Gastroesophageal sphincter (tissue), 4 donors: Measurements from ENCODE around the gene SINHCAF. TPM values are rescaled to one million over a fixed set of nuclear protein-coding genes. Genes with fewer than 3 reads are reported as not detected.

Experiments
- ATAC-seq: fragments of 150-250 bp; one replicate; pipeline ENCODE4 v1.9.1; 2016; ENCODE audit warnings: mild to moderate bottlenecking, moderate library complexity
- H3K27ac ChIP-seq, 4 donors: fragments of 200-600 bp; sonication (generic) in 3 of 4; 1 replicate in 3 of 4; 2 replicates in 1 of 4; pipeline ENCODE4 v1.5.1; 2016 to 2019
- H3K27me3 ChIP-seq: fragments of 200-600 bp; sonication (generic); one replicate; pipeline ENCODE4 v1.5.1; 2019
- H3K36me3 ChIP-seq, 2 donors: fragments of 200-600 bp; sonication (generic); one replicate each; pipeline ENCODE4 v1.5.1; 2019; ENCODE audit warnings: control low read depth in 1 of 2
- H3K4me1 ChIP-seq, 3 donors: fragments of 200-600 bp; sonication (generic); 1 replicate in 2 of 3; 2 replicates in 1 of 3; pipeline ENCODE4 v1.5.1; 2016 to 2019; ENCODE audit warnings: control low read depth in 2 of 3
- H3K4me3 ChIP-seq, 2 donors: fragments of 200-600 bp; sonication (generic); one replicate each; pipeline ENCODE4 v1.5.1; 2019; ENCODE audit warnings: mild to moderate bottlenecking in 1 of 2, moderate library complexity in 1 of 2
- H3K9me3 ChIP-seq, 3 donors: fragments of 200-600 bp; sonication (generic); one replicate each; pipeline ENCODE4 v1.5.1; 2017 to 2019; ENCODE audit warnings: control low read depth in 2 of 3
- CTCF ChIP-seq, 4 experiments: fragments of 200-600 bp in 2 of 4; fragments of 450-650 bp in 2 of 4; sonication (generic) in 1 of 4; IDR thresholded peaks; one replicate each; pipeline ENCODE4 v1.5.1; 2017 to 2019; ENCODE audit warnings: antibody characterized with exemption in 4 of 4, mild to moderate bottlenecking in 2 of 4, moderate library complexity in 2 of 4
- EP300 ChIP-seq: sonication (generic); formaldehyde crosslinking; IDR thresholded peaks from one replicate; pipeline ENCODE4 v1.6.1; 2017; ENCODE audit warnings: antibody characterized with exemption, mild to moderate bottlenecking
- POLR2A ChIP-seq, 2 donors: fragments of 450-650 bp; IDR thresholded peaks; one replicate each; pipeline ENCODE4 v1.6.1; 2017; ENCODE audit warnings: antibody characterized with exemption in 2 of 2, mild to moderate bottlenecking in 2 of 2, moderate library complexity in 1 of 2
- POLR2AphosphoS5 ChIP-seq: sonication (generic); formaldehyde crosslinking; IDR thresholded peaks from one replicate; pipeline ENCODE4 v1.6.1; 2017; ENCODE audit warnings: antibody characterized with exemption
- WGBS, 2 donors: methylation state at CpG; one replicate each; pipeline ENCODE4 v1.1.5; 2018; ENCODE audit warnings: low coverage in 1 of 2; 5-methylcytosine and 5-hydroxymethylcytosine counted together
- total RNA-seq, 4 donors: library from RNA; depleted of rRNA; stranded (reverse); fragments of >200 nt; gene quantifications; one replicate each; pipeline ENCODE4 v1.1.0, GENCODE V29; 2016

SINHCAF gene
- total RNA-seq, 4 donors from 2014 or later, result 21.7 to 67.8 (median 25.8) TPM

- ATAC-seq, result no peak
Observed at GRCh38 chr12:31368666-31369361, 42.9 kb upstream of the SINHCAF start.

GRCh38 chr12:31366104-31366621, 40.2 kb upstream of the SINHCAF start:
- no peak overlapping the region for H3K27ac ChIP-seq
- peaks cover 4% of the 10 kb centered on the region for H3K27me3 ChIP-seq
- WGBS, 2 donors, result 79 to 81% methylated on average over 9 to 10 of the region's 11 CpGs
- TF ChIP-seq POLR2AphosphoS5 (no peak), CTCF (IDR thresholded peaks at IDR 0.05) (no peak), POLR2A (IDR thresholded peaks at IDR 0.05) (no peak), EP300 (no peak)
- ATAC-seq, result no peak
- no peaks in the 10 kb centered on the region for H3K9me3 ChIP-seq
- H3K36me3 ChIP-seq, result no peaks in the 10 kb centered on the region
- no peak overlapping the region for H3K4me3 ChIP-seq
- H3K4me1 ChIP-seq, result peaks cover 0 to 10% (median 0%) of the 10 kb centered on the region in 3 donors

More at GRCh38 chr12:31368666-31369361, 42.9 kb upstream of the SINHCAF start:
- no peak overlapping the region for H3K4me3 ChIP-seq
- 42 to 44% methylated on average over 5 to 8 of the region's 8 CpGs for WGBS, 2 donors
- H3K27me3 ChIP-seq, result no peaks in the 10 kb centered on the region
- H3K9me3 ChIP-seq, result no peaks in the 10 kb centered on the region
- H3K27ac ChIP-seq, result no peak overlapping the region
- peaks cover 0 to 10% (median 0%) of the 10 kb centered on the region in 3 donors for H3K4me1 ChIP-seq
- TF ChIP-seq POLR2A (IDR thresholded peaks at IDR 0.05) (no peak), EP300 (no peak), CTCF (IDR thresholded peaks at IDR 0.05) (no peak), POLR2AphosphoS5 (no peak)
- H3K36me3 ChIP-seq, result no peaks in the 10 kb centered on the region

GRCh38 chr12:31363831-31364230, 37.9 kb upstream of the SINHCAF start:
- ATAC-seq, result no peak
- TF ChIP-seq CTCF (IDR thresholded peaks at IDR 0.05) (no peak), POLR2A (IDR thresholded peaks at IDR 0.05) (no peak), POLR2AphosphoS5 (no peak), EP300 (no peak)
- 73% methylated on average over 2 of the region's 2 CpGs; no CpG with 5 or more reads in 1 of the 2 donors for WGBS, 2 donors
- Histone ChIP-seq H3K36me3 (no peaks in the 10 kb centered on the region), H3K27ac (no peak overlapping the region), H3K4me1 (no peaks in the 10 kb centered on the region), H3K27me3 (peaks cover 4% of the 10 kb centered on the region), H3K9me3 (no peaks in the 10 kb centered on the region), H3K4me3 (no peak overlapping the region)

- H3K36me3 ChIP-seq, result no peaks in the 10 kb centered on the region
- no peak overlapping the region for H3K4me3 ChIP-seq
- H3K27ac ChIP-seq, result no peak overlapping the region
- ATAC-seq, result no peak
- WGBS, 2 donors, result 59 to 86% methylated on average over 3 to 6 of the region's 6 CpGs
- H3K4me1 ChIP-seq, result no peaks in the 10 kb centered on the region
- no peaks in the 10 kb centered on the region for H3K9me3 ChIP-seq
- peaks cover 4% of the 10 kb centered on the region for H3K27me3 ChIP-seq
- TF ChIP-seq CTCF (IDR thresholded peaks at IDR 0.05), result no peak
- no peak for TF ChIP-seq EP300
- TF ChIP-seq POLR2AphosphoS5, result no peak
- no peak for TF ChIP-seq POLR2A (IDR thresholded peaks at IDR 0.05)
Observed at GRCh38 chr12:31363416-31363809, 37.5 kb upstream of the SINHCAF start.
